GM18909 (cell line): ENCODE measurements around the gene HOOK2.

Experiments
- ATAC-seq: cut with Tn5 transposase; IDR thresholded peaks from one replicate; pipeline ENCODE4 v1.9.1; 2021; ENCODE audit warnings: mild to moderate bottlenecking; ENCODE audit not compliant: unreplicated experiment, poor library complexity

Gene HOOK2

DNA sequence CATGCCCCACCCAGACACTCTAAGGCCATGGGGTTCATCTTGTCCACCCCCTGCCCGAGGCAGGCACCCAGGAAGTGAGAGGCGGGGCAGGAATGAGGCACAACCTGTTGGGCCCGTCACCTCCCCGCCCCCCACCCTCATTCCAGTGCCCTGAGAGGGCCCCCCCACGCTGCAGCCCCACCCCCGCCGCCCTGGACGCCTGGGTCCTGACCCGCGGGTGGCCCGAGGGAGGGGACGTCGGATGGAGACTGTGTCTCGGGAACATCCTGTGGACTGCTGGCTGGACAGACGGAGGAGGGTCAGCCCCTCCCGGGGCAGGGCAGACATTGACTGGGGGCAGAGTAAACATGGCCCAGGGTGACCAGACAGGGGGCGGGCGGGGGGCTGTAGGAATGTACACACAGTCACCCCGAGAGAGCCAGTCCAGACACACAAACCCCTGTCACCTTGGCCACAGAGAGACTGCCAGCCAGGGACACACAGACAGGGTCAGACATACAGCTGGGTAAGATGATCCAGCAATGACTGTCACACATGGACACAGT lies 8.6 kb upstream of the HOOK2 start:
- ATAC-seq: no peak

DNA sequence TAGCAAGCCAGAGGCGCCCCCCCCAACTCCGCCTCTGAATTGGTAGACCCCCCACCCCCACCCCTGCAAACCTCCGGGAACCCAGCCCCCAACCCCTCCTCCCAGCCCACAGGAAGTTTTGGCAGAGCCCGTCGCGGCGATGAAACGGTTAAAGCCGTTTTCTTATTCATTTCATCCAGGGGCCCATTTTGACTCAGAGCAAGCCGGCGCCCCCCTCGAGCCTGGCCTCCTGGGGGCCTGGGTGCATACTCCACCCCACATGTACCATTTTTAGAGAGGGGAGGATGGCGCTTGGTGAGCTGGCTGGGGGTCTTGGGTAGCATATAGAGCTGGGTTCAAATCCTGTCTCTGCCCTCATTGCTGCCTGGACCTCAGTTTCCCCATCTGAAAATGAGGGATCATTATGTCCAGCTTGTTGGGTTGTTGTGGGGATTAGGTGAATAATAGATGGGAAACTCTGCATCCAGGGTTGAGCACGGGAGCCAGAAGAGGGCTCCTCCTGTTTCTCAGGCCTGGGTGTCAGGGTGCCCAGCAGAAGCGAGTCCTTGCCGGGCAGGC lies 8.0 kb upstream of the HOOK2 start:
- ATAC-seq: no peak

GRCh38 chr19:12782424-12783290 lies 7.3 kb upstream of the HOOK2 start:
- peak; percentile 40 for ATAC-seq

- no peak for ATAC-seq
Measured at GRCh38 chr19:12782174-12782423, 6.7 kb upstream of the HOOK2 start.

DNA sequence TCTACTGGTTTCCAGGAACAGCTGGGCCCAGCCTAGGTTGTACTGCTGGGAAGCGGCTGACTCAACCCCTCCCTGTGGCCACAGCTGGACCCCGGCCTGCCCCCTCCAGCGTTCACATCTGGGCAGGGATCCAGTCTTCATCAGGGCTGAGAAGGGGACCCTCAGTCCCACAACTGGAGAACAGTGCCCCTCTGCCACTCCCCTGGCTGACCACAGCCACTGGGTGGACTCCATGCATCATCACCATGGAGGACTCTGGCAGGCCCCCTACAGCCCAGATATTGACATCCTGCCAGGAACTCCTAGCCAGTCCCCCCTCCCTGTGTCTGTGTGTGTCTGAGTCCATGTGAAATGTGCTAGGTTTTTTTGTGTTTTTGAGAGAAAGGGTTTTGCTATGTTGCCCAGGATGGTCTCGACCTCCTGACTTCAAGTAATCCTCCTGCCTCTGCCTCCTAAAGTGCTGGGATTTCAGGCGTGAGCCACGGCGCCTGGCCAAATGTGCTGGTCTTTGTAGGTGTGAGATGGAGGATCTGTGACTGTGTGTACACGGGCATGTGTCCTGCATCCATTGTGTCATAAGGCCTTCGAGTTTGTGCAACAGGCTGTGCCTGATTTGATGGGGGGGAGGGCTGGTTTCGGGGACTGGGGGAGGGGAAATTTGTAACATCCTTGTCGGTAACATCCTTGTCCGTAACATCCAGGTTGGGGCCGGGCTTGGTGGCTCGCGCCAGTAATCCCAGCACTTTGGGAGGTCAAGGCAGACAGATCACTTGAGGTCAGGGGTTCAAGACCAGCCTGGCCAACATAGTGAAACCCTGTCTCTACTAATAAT lies 4.0 kb upstream of the HOOK2 start:
- no peak for ATAC-seq

DNA sequence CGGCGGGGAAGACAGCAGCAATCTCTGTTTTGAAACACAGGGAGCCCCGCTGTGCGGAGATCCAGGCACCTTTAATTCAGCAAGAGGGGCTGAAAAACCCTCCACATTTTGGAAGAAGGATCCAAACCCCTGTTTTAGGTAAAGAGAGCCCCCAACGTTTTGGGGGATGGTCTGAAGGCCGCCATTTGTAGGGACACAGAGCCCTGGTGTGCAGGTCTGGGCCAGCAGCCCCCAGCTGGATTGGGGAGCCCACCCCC lies 3.5 kb upstream of the HOOK2 start:
- ATAC-seq: no peak

DNA sequence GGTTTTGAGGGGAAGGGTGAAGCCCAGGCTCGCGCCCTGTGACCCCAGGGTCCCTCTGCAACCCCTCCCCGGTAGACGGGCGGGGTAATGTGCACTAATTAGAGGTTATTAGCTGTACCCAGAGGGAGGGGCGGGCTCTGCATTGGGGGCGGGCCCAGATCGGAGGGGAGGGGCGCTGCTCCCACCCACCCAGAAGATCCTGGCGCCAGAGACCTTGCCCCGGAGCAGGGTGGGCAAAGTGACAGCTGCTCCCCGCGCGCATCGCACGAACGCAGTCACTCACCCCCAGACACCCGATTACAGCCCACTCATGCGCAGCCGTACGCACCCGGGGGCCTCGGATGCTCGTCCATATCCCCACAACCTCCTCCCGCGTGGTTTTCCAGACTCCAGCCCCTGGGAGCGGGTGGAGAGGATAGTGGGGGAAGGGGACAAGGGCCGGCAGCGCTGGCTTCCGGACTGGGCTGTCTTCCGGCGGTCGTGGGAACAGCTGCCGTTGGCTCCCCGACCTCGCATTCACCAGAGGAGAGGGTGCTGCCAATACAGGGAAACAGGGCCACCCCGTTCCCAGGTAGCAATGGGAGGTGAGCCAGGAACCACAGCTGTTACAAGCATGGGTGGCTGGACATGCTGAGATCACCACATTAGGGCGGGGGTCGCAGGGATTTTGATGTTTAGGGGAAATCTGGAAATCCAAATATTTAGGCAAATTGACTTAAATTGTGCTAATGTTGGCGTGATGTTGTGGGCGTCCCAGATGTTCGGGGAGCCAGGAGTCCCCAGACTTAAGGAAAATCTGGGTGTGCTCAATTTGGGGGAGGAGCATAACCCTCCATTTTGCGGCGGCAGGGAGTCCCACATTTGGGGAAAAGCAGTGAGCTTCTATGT lies 2.9 kb upstream of the HOOK2 start:
- peak; percentile 18 for ATAC-seq

DNA sequence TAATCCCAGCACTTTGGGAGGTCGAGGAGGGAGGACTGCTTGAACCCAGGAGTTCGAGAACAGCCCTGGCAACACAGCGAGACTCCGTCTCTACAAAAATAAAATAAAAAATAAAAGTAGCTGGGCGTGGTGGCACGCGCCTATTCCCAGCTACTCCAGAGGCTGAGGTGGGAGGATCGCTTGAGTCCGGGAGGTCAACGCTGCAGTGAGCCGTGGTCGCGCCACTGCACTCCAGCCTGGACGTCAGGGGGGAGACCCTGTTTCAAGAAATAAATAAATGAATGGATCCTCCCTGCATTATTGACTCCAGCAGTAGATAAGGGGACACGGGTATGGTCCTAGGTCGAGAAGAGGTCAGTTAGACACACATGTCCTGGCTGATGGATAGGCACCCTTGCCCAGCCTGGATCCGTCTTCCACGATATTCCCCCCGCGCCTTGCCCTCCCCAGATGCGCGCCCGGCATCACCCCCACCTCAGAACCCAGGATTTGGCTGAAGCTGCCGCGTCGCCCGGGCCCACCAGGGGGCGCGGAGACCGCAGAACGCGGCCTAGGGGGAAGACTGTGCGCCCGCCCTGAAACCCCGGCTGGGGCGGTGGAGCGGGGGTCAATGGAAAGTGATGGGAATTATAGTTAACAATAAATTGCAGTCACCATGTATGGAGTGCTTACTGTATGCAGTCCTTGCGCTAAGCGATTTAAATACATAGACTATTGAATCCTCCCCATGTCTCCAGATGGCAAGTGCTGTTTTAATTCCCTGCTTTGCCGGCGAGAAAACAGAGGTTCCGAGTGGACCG lies 2.1 kb upstream of the HOOK2 start:
- peak; percentile 40 for ATAC-seq

- no peak for ATAC-seq
Measured at GRCh38 chr19:12773571-12773970, 1.8 kb downstream of the HOOK2 start.

GRCh38 chr19:12772323-12772722 lies 3.0 kb downstream of the HOOK2 start:
- no peak for ATAC-seq

DNA sequence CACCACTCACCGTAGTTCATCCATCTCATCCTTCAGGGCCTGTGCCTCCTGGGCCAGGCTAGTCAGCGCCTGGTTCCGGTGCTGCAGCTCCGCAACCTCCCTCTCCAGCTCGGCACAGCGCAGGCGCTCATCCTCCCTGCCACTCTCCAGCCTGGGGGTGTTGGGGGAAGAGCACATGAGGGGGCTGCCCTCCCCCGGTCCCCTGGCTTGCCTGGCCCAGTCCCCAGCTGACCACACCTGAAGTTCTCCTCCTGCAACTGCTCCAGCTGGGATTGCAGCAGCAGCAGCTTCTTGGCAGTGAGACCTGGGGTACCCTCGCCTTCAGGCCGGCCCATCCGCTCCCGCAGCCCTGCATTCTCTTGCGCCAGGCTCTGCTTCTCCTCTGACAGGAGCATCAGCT lies 4.4 kb downstream of the HOOK2 start:
- no peak for ATAC-seq

DNA sequence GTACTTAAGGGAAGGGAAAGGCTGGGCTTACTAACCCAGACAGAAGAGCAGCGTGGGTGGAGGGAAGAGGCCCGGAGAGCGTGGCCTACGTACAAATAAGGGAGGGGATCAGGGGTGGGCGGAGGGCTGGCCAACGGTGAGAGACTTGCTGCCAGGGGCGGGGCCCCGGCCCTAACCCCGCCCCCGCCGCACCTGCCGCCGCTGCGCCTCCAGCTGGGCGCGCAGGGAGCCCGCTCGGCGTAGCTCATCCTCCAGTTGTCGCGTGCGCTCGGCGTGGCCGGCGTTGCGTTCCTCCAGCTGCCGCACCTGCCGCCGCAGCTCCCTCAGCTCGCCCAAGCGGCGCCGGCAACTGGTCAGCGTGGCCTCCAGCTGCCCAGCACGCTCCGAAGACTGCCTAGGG lies 5.7 kb downstream of the HOOK2 start:
- no peak for ATAC-seq

- ATAC-seq: no peak
Measured at GRCh38 chr19:12767666-12768065, 7.7 kb downstream of the HOOK2 start.

DNA sequence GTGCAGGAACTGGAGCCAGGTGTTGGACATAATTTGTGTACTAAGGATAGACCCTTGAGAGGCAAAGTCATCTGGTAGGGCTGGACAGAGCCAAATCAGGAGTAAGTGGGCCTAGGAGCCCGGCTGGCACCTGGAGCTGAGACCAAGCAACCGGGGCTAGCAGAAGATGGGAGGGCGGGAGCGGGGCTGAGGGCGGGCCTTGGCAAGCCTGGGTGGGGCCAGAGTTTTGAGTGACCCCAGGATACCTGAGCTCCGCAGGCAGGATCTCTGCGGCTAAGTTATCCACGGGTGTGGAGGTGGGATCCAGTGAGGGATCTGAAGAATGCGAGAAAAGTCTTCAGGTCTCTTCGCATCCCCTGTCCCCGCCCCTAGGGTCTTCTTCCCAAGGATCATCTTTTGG lies 8.2 kb downstream of the HOOK2 start:
- ATAC-seq: no peak

DNA sequence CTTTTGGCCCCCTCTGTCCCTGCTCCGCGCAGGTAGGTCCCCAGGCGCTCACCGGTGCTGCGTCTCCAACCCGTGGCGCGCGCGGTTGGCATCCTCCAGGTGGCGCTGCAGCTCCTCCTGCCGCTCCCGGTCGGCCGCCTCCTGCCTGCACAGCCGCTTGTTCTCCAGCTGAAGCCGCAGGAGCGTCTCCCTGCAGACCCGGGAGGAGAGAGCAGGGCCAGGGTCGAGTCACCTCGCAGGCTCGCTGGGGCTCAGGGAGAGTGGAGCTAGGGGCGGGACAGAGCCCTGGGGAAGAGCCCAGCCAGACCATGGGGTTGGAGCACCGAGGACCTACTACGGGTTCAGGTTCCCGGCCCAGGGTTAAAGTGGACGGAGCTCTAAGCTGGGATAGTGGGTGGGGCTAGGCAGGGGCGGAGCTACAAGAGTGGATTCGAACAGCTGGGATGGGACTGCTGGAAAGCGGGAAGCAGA lies 9.3 kb downstream of the HOOK2 start:
- no peak for ATAC-seq

- ATAC-seq: no peak
Measured at GRCh38 chr19:12764698-12765097, 10.7 kb downstream of the HOOK2 start.

GRCh38 chr19:12763100-12763499 lies 12.3 kb downstream of the HOOK2 start:
- ATAC-seq: no peak

GRCh38 chr19:12759686-12760085 lies 15.7 kb downstream of the HOOK2 start:
- ATAC-seq: no peak

GRCh38 chr19:12757544-12758274 lies 17.6 kb downstream of the HOOK2 start:
- ATAC-seq: no peak
